UCSD-AML1 (cell line): Measurements from ENCODE around the gene SCNN1A.
A peak's percentile ranks its signal among the peaks of the same experiment; 100 is the strongest.

Experiments
- DNase-seq: peaks from one replicate; lab custom pipeline; 2025; ENCODE audit not compliant: unreplicated experiment; lab: John Stamatoyannopoulos, UW

The SCNN1A gene

GRCh38 chr12:6321905-6322304 lies 53.5 kb downstream of the SCNN1A start:
- no peak for DNase-seq

GRCh38 chr12:6319446-6319845 lies 55.9 kb downstream of the SCNN1A start:
- DNase-seq: no peak

- DNase-seq: peak; percentile 41
Observed at GRCh38 chr12:6318440-6318879, 56.9 kb downstream of the SCNN1A start.

GRCh38 chr12:6317693-6318439 lies 57.5 kb downstream of the SCNN1A start:
- no peak for DNase-seq

GRCh38 chr12:6316921-6317692 lies 58.3 kb downstream of the SCNN1A start:
- no peak for DNase-seq

- DNase-seq: no peak
Observed at GRCh38 chr12:6315704-6316597, 59.4 kb downstream of the SCNN1A start.

- DNase-seq: no peak
Observed at GRCh38 chr12:6315184-6315583, 60.2 kb downstream of the SCNN1A start.

- DNase-seq: no peak
Observed at GRCh38 chr12:6314776-6315175, 60.6 kb downstream of the SCNN1A start.

GRCh38 chr12:6313326-6313940 lies 61.9 kb downstream of the SCNN1A start:
- no peak for DNase-seq

GRCh38 chr12:6312529-6313325 lies 62.6 kb downstream of the SCNN1A start:
- no peak for DNase-seq

- no peak for DNase-seq
Observed at GRCh38 chr12:6311822-6312528, 63.4 kb downstream of the SCNN1A start.

GRCh38 chr12:6310771-6311610 lies 64.4 kb downstream of the SCNN1A start:
- no peak for DNase-seq

GRCh38 chr12:6307529-6307928 lies 67.8 kb downstream of the SCNN1A start:
- peak; percentile 54 for DNase-seq

GRCh38 chr12:6306599-6307220 lies 68.7 kb downstream of the SCNN1A start:
- no peak for DNase-seq

GRCh38 chr12:6306151-6306550 lies 69.2 kb downstream of the SCNN1A start:
- DNase-seq: no peak

- no peak for DNase-seq
Observed at GRCh38 chr12:6303071-6303470, 72.3 kb downstream of the SCNN1A start.

- DNase-seq: no peak
Observed at GRCh38 chr12:6302621-6303020, 72.7 kb downstream of the SCNN1A start.

- no peak for DNase-seq
Observed at GRCh38 chr12:6301721-6302120, 73.6 kb downstream of the SCNN1A start.
